AML-193 (cell line): Measurements from ENCODE around the gene UBR4.

Experiments used
- DNase-seq, 2 experiments: peaks; one replicate each; lab custom pipeline; 2025; lab: John Stamatoyannopoulos, UW

Gene UBR4

DNA sequence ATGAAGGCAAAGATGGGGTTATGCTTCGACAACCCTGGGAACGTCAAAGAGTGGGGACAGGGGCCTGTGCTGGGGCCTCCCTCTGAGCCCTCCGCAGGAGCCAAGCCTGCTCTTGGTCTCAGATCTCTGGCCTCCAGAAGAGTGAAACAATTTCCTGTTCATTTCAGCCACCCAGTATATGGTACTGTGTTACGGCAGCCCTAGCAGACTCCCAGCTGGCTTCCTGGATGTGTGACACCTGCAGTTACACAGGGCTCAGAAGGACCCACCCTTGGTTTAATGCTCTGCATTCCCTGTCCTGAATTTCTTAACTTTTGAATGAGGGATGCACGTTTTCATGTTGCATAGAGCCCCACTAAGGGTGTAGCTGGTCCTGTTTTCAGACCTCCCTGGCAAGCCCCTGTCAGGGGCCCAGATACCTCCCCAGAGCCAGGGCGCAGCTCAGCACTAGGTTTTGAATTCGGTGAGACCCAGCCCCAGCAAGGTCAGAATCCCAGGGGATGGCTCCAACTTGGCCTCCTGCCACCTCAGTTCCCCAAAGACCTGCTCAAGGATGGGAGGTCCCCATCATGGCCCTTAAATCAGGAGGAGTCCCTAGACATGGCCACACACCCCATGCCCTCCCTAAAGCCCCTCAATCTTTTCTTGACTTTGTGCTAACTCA, 174.6 kb downstream of the UBR4 start:
- DNase-seq: no peak

DNA sequence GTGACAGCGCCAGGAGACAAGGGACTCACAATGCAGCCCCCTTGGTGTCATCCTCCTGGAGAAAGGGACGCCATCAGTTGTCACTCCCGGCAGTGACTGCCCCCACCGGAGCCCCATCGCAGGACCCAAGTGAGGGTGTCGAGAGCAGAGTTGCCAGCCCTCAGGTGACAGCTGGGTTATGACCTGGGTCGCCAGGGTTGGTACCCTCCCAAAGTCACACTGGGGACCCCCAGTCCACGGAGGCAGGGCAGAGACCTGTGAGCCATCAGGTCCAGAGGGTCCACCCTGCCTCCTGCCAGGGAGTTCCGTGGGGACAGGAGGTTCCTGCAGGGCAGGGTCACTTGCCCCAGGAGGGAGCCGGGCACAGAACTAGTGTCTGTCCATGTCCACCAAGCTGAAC, 175.3 kb downstream of the UBR4 start:
- DNase-seq: no peak

DNA sequence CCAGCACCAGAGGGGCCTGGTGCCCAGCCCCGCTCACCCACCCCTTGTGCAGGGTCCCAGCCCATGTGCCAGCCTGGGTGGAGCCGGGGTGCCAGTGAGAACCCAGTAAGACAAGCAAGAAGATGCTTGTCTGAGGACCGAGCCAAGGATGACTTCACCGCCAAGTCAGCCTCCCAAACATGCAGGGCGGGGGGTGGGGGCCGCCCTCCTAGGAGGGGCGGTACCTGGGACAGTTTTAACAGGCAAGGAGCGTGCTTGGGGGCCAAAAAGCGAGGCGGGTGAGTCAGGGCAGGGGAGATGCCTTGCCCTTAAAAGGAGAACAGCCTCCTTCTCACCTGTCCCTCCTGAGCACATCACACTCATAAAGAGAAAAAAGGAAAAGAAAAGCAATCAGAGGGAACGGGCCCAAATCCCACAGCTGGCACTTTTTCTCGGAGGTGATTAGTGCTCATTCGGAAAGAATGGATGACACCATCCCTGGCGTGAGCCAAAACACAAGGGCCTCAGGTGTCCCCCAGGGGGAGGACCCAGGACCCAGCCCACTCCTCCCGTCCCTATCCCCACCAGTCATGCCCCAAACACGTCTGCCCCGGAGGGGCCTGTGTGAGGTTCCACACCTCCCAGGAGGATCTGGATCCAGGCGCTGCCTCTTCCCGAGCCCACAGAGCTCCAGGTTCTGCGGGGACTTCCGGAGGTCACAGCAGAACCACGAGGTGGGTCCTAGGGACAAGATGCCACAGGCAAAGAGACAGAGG, 176.0 kb downstream of the UBR4 start:
- DNase-seq: no peak

DNA sequence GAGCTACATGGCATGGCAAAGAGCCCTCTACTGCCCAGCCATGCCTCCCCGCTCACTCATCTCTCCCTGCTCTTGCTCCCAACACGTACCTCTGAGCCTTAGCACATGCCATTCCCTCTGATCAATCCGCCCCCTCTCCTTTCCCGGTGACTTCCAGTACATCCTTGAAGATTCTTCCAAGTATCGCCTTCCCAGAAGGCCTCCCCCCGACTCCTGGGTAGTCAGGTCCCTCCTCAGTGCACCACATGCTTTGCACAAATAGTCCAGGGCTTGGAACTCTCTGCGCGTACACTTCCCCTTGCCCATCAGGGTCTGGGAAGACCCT, 176.6 kb downstream of the UBR4 start:
- DNase-seq: no peak

DNA sequence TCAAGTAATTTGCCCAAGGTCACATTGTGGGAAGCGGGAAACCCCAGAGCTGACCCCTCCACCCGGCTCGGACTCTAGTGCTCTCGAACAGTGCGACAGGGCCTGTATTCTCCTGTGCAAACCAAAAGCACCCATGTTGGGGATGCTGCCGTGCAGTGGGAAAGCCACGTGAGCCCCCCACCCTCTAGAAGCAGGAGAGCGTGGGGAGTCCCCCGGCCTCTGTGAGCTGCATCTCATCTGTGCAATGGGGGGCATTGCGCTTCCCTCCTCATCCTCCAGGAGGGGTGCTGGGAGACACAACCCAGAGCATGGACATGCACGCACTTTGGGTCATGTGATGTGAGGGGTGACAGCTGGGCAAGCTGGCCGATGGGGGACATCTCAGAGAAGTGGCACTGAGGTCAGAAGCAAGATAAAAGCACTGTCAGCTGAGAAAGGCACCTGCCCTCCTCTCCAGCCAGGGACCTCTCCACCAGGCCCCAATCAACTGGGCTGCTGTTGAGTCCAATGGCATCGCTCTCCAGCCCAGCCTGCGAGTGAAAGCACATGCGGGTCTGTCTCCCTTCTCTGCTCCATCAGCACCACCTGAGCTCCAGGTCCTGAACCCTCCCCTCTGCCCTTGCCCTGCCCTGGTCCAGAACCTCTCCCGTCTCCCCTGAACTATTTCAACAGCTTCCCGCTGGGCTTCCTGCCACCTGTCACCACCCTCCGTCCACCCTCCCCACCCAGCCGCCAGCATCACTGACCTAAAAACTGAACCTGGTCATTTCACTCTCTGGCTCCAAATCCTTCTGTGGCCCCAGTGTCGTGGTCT, 177.2 kb downstream of the UBR4 start:
- no peak for DNase-seq

DNA sequence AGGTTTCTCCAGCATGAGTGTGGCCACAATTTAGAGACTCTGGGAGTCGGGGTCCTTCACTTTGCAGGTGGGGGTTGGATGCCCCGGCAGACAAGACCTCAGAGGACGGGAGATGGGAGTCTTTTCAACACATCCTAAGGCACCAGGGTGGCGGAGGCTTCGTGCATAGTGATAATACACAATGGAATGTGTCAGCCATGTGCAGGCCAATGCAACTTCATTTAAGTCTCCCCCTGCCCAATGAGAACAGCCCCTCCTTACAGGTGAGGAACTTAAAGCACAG, 177.7 kb downstream of the UBR4 start:
- no peak for DNase-seq

DNA sequence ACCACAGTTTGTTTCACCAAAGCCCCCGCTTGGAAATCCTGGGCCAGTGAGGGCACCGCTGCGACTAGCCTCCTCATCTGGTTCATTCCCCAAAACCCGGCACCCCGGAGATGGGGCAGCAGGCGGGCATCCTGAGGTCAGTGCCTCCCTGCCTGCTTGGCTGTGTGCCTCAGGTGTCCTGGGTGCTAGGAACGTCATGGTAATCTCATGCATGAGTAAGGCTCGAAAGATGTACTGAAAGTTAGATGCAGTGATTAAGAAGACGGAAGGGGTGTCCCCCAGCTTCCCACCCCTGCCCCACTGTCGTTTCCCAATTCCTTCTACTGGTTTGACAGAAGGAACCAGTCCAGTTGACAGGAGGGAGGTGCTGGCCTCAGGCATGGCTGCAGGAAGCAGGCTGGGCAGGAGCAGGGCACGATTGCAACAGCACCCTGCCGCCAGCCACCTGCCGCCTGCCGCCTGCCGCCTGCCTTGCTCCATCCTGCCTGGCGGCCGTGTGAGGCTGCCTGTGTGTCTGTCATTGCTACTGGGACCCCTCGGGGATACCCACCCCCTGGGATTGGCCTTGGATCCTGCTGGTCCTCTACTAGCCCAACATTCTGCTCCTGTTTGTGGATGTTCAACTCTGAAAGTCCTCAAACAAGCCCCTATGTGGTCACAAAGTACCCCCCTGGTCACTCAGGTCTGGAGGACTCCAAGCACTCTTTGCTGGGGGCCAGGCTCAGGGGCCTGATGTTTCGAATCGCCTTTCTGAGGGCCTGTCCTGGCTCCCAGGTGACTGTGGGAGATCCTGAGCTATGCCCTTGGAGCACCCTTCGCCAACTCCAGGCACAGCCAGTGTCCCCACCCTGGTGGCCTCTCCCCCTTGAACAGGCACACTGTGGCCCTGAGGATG, 180.6 kb downstream of the UBR4 start:
- peak; percentile 1 for DNase-seq

DNA sequence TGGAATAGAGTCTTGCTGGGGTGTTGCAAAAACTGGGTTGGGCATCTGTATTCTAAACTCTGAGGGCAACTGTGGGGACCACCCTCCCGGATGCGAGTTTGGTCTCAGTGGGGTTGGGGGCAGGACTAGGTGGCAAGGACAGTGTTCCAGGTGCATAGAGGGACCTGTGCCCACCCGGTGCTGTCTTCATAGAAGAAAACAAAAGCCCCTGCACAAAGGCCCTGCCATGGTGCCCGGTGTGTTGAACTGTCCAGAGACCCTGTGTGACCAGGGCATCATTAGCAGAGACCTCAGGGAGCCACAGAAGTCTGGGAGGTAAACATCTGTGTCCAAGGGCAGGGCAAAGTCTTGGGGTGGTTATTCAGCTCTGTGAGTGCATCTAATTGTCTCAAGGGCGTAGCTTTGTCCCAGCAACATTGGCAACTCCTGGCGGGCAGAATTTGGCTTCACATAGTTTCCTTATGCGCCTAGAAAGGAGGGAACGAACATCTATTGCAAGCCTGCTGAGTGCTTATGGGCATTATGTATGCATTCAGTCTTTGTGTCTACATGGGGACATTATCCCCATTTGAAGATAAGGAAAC, 181.4 kb downstream of the UBR4 start:
- DNase-seq: no peak

DNA sequence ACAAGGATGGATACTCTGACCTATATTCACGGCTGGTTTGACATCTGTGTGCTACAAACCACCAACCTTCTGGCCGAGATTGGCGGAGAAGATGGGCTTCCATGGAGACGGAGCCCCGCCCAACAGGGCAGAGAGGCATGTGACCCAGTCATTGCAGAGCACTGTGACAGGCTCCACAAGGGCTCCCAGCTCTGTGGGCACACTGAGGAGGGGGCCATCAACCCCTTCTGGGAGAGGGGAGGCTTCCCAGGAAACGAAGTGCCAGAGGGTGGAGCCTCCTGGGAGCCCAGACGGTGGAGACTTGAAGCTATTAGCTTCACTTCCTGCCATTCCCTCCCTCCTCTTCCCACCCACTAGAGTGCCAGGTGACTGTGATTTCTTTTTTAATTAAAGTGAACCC, 182.0 kb downstream of the UBR4 start:
- DNase-seq: no peak
